ENCODE data around the gene NR3C1.
"Not testable (repeated sequence)": the region's sequence is repeated elsewhere in the genome, so short reads cannot be mapped to it uniquely, and the experiment has no call there.

Gene NR3C1

DNA sequence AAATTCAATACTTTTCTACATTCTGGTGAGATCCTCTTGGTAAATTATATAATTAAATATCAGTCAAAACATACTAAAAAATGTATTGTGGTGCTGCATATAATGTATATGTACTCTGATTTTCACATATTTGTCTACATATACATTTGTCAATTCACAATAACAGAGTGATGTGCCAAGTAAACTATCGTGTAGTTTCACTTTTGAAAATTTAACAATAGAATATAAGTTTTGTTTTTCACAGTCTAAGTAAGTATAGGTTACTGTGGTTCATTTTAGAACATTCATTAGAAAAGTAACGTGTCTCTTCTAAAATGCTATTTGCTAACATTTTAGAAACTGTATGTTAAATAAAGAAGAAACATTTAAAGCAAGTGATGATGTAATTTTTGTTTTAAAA lies 73.6 kb downstream of the NR3C1 start:
- DNase-seq, result no peak

DNA sequence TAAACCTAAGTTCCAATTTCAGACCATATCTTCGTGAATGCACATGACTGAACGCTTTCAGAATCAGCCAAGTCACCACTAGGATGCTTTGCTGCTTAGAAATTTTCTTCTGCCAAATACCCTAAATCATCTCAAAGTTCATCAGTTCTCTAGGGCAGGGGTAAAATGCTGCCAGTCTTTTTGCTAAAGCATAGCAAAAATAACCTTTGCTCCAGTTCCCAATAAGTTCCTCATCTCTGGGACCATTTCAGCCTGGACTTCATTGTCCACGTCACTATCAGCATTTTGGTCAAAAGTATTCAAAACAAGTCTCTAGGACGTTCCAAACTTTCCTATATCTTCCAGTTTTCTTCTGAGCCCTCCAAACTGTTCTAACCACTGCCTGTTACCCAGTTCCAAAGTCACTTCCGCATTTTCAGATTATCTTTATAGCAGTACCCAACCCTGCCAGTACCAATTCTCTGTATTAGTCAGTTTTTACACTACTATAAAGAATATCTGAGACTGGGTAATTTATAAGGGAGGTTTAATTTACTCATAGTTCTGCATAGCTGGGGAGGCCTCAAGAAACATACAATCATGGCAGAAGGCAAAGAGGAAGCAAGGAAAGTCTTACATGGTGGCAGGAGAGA lies 74.8 kb downstream of the NR3C1 start:
- DNase-seq, result no peak

DNA sequence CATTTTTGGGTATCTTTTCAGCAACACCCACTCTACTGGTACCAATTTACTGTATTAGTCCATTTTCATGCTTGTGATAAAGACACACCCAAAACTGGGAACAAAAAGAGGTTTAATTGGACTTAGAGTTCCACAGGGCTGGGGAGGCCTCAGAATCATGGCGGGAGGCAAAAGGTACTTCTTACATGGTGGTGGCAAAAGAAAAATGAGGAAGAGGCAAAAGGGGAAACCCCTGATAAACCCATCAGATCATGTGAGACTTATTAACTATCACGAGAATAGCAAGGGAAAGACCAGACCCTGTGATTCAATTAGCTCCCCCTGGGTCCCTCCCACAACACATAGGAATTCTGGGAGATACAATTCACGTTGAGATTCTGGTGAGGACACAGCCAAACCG lies 78.4 kb downstream of the NR3C1 start:
- DNase-seq, result not testable (repeated sequence)

DNA sequence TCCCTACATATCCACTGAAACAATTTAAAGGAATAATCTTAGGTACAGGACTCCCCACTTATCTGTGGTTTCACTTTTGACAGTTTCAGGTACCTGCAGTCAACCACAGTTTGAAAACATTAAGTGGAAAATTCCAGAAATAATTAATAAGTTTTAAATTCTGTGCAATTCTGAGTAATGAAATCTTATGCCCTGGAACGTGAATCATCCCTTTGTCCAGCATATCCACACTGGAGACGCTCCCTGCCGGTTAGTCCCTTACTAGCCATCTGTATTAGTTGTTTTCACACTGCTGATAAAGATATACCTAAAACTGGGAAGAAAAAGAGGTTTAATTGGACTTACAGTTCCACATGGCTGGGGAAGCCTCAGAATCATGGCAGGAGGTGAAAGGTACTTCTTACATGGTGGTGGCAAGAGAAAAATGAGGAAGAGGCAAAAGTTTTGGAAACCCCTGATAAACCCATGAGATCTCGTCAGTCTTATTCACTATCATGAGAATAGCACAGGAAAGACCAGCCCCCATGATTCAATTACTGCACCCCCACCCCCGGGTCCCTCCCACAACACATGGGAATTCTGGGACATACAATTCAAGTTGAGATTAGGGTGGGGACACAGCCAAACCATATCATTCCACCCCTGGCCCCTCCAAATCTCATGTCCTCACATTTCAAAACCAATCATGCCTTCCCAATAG lies 80.4 kb downstream of the NR3C1 start:
- DNase-seq, result not testable (repeated sequence)

GRCh38 chr5:143322176-143322575 lies 81.3 kb downstream of the NR3C1 start:
- DNase-seq, result no peak

GRCh38 chr5:143319437-143320227 lies 83.9 kb downstream of the NR3C1 start:
- DNase-seq, result no peak

DNA sequence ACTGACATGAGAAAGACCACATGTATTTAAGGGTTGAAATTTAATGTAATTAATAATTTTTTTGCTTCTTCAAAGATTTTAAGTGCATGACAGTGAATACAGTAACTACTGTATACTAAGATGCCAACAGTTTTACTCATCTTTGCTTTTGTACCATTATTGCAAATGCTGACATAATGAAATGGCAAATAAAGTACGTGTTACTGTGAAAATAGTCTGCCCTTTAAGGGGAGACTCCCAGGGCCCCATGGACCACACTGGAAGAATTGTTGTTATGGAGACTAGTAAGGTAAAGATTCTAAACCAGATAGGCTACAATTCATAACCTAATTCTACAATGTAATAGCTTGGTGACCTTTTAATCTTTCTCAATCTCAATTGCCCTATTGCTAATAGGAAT lies 84.7 kb downstream of the NR3C1 start:
- no peak for DNase-seq

DNA sequence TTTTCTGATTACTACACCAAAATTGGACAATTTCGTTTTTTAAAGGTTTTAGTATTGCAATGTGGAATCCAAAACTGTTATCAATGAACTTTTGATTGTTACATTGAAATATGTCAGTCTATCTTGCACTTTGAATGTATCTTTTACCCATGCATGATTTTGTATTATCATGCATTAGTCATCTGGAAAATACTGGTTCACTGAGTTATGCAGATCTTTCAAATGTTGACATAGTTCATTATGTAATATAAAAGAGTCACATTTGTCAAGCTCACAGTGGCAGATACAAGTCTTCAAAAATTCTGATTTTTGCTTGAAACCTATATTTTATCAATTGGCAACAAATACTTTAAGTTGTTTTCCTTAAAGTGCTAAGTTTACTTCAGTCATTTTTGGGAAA lies 85.2 kb downstream of the NR3C1 start:
- no peak for DNase-seq

GRCh38 chr5:143316844-143317631 lies 86.4 kb downstream of the NR3C1 start:
- DNase-seq, result no peak

DNA sequence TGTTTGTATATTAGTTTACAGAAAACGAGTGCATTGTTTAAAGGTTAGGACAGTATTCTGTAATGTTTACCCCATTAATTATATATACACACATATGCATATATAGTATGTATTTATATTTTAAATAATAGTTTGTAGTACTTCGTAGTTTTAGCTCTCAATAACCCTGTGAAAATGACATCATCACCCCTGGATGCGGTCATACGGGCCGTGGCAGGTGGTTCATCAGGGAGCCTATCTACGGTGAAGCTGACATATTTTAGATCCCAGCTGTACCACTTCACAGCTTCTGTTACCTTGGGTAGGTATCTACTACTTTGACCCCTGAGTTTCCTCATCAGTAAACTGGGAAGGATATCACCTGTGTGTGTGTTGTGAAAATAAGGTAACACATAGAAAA lies 87.1 kb downstream of the NR3C1 start:
- DNase-seq, result no peak

GRCh38 chr5:143315929-143316328 lies 87.6 kb downstream of the NR3C1 start:
- no peak for DNase-seq

GRCh38 chr5:143315214-143315613 lies 88.3 kb downstream of the NR3C1 start:
- no peak for DNase-seq

DNA sequence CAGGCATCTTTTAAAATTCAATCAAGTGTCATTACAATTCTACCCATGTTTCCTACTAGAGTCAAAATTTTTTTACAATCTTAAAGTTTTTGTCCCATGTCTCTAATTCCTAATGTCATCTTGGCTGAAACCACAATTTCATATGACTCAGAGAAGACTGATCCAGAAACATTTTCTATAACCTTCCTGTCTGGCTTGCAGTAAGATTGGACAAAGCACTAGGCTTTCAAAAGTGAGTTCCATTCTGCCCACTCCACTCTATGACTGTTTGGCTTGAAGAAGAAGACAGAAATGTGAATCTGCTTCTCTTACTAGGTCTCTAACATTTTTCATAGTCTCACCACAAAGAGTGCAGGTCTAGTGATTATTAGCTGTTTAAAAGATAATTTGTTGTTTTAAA lies 88.8 kb downstream of the NR3C1 start:
- no peak for DNase-seq

- no peak for DNase-seq
Measured at GRCh38 chr5:143314099-143314498, 89.4 kb downstream of the NR3C1 start.

DNA sequence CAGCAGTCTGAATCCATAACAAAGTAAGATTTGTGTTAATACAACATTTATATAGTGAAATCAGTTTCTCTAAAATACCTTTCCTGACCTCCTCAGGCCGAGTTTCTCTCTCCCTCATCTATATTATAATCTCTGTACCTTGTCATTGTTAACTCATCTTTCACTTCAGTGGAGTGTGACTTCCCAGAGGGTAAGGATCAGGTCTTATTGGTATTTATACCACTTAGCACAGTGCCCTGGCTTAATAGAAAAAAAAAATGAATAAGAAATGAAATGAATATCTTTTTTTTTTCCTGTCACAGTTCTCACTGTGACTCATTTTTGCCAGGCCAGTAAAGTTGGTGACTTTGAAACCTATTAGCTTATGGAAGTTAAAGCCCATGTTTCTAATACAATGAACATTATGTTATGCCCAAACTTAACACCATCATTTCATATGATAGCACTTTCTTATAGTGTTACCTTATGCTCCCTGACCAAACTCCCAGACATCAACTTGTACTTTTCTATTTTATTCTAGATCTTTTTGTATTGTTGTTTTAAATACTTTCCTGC lies 90.1 kb downstream of the NR3C1 start:
- no peak for DNase-seq

- no peak for DNase-seq
Measured at GRCh38 chr5:143312822-143313221, 90.7 kb downstream of the NR3C1 start.

DNA sequence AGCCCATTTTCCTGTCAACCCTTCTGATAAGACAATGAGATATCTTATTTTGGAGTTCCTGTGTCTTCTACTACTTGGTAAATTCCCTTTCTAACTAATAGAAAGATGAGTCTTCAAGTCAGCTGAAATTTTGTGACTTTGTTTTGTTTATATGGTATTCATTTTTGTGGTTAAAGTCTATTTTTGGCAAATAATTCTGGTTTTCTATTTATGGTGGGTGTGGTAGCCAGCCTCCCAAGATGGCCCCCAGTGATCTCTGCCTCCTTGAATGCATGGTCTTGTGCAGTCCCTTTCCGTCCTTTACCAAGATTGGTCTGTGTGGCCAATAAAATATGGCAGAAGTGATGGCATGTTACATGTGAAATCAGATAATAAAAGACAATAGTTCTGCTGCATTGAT lies 91.5 kb downstream of the NR3C1 start:
- DNase-seq, result no peak

GRCh38 chr5:143311428-143311827 lies 92.1 kb downstream of the NR3C1 start:
- DNase-seq, result no peak

- no peak for DNase-seq
Measured at GRCh38 chr5:143309661-143310431, 93.6 kb downstream of the NR3C1 start.

GRCh38 chr5:143308731-143309130 lies 94.8 kb downstream of the NR3C1 start:
- no peak for DNase-seq

DNA sequence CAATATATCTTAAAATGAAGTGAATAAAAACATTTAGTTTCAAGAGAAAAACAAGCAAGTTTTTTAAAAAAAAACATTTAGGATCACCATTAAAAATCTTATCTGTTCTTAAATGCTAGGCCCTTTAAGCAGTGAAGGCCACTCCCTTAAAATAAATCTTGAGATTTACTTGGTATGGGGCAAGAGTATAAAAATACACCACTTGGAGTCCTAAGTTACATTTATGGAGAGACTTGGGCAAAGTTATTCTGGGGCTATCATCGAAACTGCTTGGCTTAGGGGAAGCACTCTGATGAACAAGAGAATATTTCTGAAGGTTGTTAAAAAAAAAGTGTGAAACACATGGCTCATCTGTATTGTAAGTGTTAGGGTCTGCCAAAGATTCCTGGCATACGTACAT lies 97.4 kb downstream of the NR3C1 start:
- DNase-seq, result no peak

GRCh38 chr5:143304836-143305475 lies 98.5 kb downstream of the NR3C1 start:
- DNase-seq, result no peak
